HG03097 (cell line): ENCODE results near the gene PNMA1.

ENCODE experiments used
- ATAC-seq: cut with Tn5 transposase; IDR thresholded peaks from one replicate; pipeline ENCODE4 v1.9.1; 2021; ENCODE audit not compliant: unreplicated experiment, low FRiP score

Gene PNMA1

DNA sequence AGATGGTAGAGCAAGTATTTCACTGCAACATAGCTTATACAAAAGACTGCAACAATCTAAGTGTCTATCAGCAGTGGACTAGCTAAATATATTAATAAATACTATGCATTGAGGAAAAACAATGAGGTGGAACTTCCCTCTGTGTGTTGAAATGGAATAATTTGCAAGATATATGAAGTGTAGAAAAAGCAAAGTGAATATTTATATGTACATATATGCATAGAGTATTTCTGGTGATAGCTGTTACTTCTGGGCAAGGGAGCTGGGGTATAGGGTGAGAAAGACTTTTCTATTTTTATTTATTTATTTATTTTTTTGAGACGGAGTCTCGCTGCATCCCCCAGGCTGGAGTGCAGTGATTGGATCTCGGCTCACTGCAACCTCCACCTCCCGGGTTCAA is 35.5 kb downstream of the PNMA1 start:
- ATAC-seq, result no peak

DNA sequence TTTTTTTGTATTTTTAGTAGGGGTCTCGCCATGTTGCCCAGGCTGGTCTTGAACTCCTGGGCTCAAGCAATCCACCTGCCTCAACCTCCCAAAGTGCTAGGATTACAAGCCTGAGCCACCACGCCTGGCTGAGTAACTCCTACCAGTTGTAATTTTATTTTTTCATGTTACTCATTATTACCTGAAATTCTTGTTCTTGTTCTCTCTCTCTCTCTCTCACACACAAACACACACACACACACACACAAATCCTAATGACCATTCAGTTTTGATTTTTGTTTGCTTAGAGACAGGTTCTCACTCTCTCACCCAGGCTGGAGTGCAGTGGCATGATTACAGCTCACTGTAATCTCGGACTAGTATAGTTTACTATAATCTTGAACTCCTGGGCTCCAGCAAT is 39.2 kb downstream of the PNMA1 start:
- ATAC-seq, result no peak

DNA sequence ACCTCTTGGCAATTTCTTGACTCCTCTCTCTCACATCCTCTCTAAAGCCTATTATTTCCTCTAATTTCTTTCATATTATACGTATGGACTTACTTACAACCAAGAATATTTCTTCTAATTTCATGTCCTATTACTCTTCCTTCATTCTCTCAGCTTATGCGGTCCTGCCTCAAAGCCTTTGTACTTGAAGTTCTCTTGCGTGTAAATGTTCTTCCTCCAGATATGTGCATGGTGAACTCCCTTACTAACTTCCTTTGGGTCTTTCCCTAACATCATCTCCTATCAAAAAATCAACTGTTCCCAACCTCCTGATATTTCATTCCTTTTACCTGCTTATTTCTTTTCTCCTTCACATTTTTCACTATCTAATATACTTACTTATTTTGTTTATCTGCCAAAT is 46.3 kb downstream of the PNMA1 start:
- no peak for ATAC-seq

DNA sequence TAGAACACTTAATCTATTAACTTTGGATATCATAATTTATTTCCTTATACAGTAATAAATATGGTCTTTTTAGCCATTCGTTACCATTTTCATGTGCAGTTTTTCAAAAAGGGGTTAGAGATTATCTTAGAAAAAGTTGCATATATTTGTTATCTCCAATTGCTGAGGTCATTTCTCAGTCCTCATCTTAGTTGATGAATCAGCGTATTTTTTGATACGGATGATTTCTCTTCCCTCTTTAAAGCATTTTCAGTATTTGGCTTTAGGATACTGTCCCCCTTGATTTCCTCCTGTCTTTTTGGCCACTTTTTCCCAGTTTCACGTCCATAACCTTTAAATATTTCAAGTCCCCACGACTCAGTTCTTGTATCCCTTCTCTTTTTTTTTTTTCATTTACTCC is 47.6 kb downstream of the PNMA1 start:
- no peak for ATAC-seq

DNA sequence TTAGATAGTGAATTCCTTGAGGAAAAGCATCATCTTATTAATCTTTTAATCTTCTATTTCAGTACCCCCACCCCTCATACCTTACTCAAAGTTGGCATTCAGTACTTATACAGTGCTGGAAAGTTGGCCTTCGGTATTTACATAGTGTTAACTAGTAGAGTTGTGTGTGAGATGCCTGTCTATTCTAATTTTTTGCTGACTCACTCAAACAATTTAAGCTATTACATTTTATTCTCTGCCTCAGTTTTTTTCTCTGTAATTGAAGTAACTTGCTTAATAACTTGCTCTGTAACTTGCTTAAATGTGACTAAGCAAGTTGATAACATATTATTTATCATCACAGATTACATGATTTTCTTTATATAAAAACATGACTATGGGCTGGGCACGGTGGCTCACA is 49.1 kb downstream of the PNMA1 start:
- ATAC-seq, result no peak

DNA sequence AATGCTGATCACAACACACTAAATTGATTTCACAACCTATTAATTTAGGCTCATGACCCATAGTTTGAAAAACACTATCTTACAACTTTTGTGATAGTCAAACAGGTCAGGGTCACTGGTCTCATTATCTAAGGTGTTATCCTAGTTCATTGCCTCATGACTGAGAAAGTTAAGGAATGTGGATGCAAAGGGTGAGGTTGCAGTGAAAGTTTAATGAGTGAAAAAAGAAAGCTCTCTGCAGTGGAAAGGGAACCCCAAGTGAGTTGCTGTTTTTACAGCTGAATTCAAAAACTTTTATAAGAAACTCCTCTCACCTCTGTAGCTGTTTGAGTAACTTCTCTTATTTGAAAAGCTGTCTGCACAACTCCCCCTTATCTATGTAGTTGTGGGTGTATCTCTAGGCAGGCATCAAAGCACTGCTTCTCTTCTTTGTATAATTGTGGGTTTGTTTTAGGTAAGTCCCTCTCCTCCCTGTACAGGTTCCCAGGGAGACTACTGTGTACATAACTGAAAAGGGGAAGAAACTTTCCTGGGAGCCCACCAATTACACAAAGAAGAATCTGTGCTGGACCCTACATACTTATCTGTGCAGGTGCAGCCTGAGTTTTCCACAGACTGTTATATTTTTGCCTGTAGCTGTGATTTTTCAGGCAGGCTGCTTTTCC is 50.5 kb downstream of the PNMA1 start:
- no peak for ATAC-seq

DNA sequence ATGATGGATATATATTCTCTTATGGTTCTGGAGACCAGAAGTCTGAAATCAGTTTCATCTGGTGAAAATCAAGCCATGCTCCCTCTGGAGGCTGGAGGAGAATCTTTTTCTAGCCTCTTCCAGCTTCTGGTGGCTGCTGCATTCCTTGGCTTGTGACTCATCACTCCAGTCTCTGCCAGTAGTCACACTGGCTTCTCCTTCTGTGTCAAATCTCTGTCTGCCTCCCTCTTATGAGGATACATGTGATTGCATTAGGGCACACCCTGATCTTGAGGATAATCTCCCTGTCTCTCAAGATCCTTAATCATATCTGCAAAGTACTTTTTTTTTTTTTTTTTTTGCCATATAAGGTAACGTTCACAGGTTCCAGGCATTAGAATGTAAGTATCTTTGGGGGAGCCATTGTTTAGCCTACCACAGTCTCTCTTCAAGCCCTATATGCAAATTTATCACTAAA is 51.7 kb downstream of the PNMA1 start:
- ATAC-seq, result no peak

DNA sequence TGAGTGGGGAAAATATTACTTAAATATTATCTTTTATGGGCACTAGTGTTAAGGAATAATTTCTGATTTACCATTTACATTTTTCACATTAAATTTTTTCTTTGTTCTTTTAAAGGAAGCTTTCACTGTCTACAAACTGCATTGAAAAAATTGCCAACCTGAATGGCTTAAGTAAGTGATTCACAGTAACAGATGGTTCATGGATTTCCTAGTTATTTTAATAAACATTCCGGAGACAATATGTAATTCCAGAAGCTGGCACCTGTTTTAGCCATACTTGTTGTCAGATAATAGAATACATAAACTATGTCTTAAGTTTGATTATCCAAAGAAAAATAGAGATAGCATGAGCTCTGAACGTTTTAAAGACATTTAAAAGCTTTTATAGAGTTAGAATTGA is 52.3 kb downstream of the PNMA1 start:
- no peak for ATAC-seq
